Fibroblast of villous mesenchyme (primary cell): ENCODE measurements around the gene KLK15. TPM values are rescaled to one million over a fixed set of nuclear protein-coding genes. Genes with fewer than 3 reads are reported as not detected.

Experiments
- DNase-seq: peaks from one replicate; pipeline ENCODE4 v3.0.0-alpha.2; 2010; ENCODE audit warnings: low read depth
- H3K4me3 ChIP-seq: 2 replicates; pipeline ENCODE4 v1.5.1; 2011; ENCODE audit warnings: low read depth, mild to moderate bottlenecking, low read length
- total RNA-seq: library from RNA; depleted of rRNA; stranded (reverse); fragments of >200 nt; gene quantifications from 2 replicates; pipeline ENCODE4 v1.2.3, GENCODE V29; 2012
- TF ChIP-seq, protein P1 (sequence below): IDR thresholded peaks from 2 replicates; pipeline ENCODE4 v1.5.1; 2012; ENCODE audit warnings: low read depth, mild to moderate bottlenecking, low read length; ENCODE audit not compliant: insufficient read depth

The KLK15 gene
- total RNA-seq, 1 donor, result not detected

DNA sequence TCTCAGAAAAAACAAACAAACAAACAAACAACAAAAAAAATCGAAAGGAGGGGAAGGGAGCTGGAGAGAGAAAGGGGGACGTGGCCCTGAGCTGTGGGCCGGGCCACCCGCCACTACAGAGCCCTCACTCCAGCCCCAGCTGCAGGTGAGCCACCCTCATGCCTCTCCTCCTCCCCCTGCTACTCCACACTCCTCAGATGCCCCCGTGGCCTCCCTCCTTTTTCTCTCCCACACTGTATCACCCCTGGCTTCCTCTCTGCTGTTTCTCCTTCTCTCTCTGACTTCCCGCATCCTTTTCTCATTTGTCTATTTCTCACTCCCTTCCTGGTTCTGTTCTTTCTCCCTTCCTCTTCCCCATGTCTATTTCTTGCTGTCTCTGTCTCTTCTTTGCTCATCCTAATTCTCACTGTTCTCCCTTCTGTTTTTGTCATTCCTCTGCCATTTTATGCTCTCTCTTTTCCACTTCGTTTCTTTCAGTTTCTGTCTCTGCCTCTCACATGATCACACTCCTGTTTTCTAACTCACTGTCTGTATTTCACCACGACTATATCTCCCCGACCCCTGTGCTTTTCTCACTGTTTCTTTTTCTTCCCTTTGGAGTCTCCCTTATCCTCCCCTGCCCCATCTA, 42.5 kb upstream of the KLK15 start:
- TF ChIP-seq, protein P1, sequence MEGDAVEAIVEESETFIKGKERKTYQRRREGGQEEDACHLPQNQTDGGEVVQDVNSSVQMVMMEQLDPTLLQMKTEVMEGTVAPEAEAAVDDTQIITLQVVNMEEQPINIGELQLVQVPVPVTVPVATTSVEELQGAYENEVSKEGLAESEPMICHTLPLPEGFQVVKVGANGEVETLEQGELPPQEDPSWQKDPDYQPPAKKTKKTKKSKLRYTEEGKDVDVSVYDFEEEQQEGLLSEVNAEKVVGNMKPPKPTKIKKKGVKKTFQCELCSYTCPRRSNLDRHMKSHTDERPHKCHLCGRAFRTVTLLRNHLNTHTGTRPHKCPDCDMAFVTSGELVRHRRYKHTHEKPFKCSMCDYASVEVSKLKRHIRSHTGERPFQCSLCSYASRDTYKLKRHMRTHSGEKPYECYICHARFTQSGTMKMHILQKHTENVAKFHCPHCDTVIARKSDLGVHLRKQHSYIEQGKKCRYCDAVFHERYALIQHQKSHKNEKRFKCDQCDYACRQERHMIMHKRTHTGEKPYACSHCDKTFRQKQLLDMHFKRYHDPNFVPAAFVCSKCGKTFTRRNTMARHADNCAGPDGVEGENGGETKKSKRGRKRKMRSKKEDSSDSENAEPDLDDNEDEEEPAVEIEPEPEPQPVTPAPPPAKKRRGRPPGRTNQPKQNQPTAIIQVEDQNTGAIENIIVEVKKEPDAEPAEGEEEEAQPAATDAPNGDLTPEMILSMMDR, result no peak
- no peak overlapping the region for H3K4me3 ChIP-seq

DNA sequence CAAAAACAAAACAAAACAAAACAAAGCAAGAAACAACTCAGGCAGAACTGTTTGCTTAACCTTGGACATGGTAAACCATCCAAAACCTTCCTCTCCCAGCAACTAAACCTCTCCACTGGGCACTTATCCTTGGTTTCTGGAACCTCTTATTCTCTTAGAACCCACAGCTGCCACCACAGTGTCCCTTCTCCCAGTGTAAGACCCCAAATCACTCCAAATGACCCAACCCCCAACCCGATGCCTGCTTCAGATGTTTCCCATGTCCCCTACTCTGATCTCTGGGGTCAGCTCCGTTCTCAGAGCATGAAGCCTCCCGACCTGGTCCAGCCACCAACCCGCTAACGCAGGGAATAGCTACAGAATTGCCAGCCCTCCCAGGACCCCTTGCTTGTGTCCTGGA, 40.8 kb upstream of the KLK15 start:
- TF ChIP-seq, protein P1, result no peak
- no peak for DNase-seq
- no peak overlapping the region for H3K4me3 ChIP-seq

More for the DNA sequence above, 42.5 kb upstream of the KLK15 start:
- DNase-seq, result no peak

DNA sequence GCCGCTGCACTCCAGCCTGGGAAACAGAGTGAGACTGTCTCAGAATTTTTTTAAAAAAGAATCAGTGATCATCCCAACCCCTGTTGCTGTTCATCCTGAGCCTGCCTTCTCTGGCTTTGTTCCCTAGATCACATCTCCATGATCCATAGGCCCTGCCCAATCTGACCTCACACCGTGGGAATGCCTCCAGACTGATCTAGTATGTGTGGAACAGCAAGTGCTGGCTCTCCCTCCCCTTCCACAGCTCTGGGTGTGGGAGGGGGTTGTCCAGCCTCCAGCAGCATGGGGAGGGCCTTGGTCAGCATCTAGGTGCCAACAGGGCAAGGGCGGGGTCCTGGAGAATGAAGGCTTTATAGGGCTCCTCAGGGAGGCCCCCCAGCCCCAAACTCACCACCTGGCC, 39.7 kb upstream of the KLK15 start, which contains the start of gene KLK2:
Gene KLK2, plus strand, starts transcription at position 384 of the 400 bp plus-strand sequence. CDS start 35 bp downstream, outside the sequence.
- DNase-seq, result no peak
- H3K4me3 ChIP-seq, result no peak within 1 kb of the TSS
- TF ChIP-seq, protein P1, result no peak

DNA sequence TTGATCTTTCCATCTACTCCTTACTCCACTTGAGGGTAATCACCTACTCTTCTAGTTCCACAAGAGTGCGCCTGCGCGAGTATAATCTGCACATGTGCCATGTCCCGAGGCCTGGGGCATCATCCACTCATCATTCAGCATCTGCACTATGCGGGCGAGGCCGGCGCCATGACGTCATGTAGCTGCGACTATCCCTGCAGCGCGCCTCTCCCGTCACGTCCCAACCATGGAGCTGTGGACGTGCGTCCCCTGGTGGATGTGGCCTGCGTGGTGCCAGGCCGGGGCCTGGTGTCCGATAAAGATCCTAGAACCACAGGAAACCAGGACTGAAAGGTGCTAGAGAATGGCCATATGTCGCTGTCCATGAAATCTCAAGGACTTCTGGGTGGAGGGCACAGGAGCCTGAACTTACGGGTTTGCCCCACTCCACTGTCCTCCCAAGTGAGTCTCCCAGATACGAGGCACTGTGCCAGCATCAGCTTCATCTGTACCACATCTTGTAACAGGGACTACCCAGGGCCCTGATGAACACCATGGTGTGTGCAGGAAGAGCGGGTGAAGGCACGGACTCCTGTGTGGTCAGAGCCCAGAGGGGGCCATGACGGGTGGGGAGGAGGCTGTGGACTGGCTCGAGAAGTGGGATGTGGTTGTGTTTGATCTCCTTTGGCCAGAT, 37.2 kb upstream of the KLK15 start:
- DNase-seq, result no peak
- TF ChIP-seq, protein P1, result no peak
- H3K4me3 ChIP-seq, result no peak overlapping the region

DNA sequence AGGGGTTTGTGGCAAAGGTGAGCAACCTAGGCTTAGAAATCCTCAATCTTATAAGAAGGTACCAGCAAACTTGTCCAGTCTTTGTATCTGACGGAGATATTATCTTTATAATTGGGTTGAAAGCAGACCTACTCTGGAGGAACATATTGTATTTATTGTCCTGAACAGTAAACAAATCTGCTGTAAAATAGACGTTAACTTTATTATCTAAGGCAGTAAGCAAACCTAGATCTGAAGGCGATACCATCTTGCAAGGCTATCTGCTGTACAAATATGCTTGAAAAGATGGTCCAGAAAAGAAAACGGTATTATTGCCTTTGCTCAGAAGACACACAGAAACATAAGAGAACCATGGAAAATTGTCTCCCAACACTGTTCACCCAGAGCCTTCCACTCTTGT, 36.1 kb upstream of the KLK15 start:
- TF ChIP-seq, protein P1, result no peak
- no peak for DNase-seq
- H3K4me3 ChIP-seq, result no peak overlapping the region

DNA sequence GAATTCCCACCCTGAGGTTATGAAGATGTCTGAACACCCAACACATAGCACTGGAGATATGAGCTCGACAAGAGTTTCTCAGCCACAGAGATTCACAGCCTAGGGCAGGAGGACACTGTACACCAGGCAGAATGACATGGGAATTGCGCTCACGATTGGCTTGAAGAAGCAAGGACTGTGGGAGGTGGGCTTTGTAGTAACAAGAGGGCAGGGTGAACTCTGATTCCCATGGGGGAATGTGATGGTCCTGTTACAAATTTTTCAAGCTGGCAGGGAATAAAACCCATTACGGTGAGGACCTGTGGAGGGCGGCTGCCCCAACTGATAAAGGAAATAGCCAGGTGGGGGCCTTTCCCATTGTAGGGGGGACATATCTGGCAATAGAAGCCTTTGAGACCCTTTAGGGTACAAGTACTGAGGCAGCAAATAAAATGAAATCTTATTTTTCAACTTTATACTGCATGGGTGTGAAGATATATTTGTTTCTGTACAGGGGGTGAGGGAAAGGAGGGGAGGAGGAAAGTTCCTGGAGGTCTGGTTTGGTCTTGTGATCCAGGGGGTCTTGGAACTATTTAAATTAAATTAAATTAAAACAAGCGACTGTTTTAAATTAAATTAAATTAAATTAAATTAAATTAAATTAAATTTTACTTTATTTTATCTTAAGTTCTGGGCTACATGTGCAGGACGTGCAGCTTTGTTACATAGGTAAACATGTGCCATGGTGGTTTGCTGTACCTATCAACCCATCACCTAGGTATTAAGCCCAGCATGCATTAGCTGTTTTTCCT, 28.3 kb upstream of the KLK15 start:
- no peak overlapping the region for H3K4me3 ChIP-seq
- TF ChIP-seq, protein P1, result no peak
- DNase-seq, result no peak
